ENCODE data around the gene SAMD4B. TPM values are rescaled to one million over a fixed set of nuclear protein-coding genes. Genes with fewer than 3 reads are reported as not detected.
A peak's percentile ranks its signal among the peaks of the same experiment; 100 is the strongest.

Gene SAMD4B
- total and polyA plus RNA-seq, 9 of the 15 experiments (the other 6 are each of a cell fraction or from before 2014, with no cell fraction given): 3.4 to 90.5 (median 38.0) TPM

DNA sequence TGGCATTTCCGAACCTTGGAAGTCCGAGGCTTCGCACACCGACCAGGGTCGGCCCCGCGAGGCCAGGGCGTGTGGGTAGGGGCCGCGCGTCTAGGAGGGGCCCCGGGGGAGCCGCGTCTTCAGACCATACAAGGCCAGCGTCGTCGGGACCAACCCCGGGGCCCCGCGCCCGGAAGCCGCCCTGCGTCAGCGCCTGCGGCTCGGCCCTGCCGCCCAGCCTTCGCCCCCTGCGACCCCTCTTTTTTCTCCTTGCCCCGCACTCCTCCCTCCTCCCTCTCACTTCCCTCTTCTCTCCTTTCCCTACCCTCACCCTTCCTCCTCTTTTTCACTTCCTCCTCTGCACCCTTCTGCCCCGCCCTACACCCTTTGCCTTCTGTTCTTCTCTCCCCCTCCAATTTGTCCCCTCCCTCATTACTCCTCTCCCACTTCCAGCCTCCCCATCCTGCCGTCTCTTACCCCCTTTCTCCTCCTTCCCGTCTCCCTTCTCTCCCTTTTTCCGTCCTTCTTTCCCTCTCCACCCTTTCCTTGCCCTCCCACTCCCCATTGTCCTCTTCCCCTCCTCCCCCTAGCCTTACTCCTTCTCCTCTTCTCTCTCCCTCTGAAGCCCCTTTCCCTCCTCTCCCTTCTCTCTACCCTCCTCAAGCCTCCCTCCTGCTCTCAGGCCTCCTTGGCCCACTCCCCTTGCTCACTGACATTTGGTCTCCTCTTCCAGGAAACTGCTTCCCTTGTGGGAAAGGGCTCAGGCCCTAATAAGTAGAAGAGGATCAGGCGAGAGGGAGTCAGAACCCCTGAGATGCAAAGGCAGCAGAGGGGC is 68.0 kb downstream of the SAMD4B start (continued):
- TF ChIP-seq, protein P1, sequence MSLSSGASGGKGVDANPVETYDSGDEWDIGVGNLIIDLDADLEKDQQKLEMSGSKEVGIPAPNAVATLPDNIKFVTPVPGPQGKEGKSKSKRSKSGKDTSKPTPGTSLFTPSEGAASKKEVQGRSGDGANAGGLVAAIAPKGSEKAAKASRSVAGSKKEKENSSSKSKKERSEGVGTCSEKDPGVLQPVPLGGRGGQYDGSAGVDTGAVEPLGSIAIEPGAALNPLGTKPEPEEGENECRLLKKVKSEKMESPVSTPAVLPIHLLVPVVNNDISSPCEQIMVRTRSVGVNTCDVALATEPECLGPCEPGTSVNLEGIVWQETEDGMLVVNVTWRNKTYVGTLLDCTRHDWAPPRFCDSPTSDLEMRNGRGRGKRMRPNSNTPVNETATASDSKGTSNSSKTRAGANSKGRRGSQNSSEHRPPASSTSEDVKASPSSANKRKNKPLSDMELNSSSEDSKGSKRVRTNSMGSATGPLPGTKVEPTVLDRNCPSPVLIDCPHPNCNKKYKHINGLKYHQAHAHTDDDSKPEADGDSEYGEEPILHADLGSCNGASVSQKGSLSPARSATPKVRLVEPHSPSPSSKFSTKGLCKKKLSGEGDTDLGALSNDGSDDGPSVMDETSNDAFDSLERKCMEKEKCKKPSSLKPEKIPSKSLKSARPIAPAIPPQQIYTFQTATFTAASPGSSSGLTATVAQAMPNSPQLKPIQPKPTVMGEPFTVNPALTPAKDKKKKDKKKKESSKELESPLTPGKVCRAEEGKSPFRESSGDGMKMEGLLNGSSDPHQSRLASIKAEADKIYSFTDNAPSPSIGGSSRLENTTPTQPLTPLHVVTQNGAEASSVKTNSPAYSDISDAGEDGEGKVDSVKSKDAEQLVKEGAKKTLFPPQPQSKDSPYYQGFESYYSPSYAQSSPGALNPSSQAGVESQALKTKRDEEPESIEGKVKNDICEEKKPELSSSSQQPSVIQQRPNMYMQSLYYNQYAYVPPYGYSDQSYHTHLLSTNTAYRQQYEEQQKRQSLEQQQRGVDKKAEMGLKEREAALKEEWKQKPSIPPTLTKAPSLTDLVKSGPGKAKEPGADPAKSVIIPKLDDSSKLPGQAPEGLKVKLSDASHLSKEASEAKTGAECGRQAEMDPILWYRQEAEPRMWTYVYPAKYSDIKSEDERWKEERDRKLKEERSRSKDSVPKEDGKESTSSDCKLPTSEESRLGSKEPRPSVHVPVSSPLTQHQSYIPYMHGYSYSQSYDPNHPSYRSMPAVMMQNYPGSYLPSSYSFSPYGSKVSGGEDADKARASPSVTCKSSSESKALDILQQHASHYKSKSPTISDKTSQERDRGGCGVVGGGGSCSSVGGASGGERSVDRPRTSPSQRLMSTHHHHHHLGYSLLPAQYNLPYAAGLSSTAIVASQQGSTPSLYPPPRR (CRISPR knock-in tag; IDR thresholded peaks at IDR 0.05; ENCODE audit: borderline replicate concordance): no peak
- TF ChIP-seq HSF4 (CRISPR knock-in tag; IDR thresholded peaks at IDR 0.05; ENCODE audit: borderline replicate concordance): no peak
- no peak for TF ChIP-seq ZNF121 (CRISPR knock-in tag; conservative IDR thresholded peaks at IDR 0.05)
- peak; percentile 68; the same call in 1 of the 2 replicates for TF ChIP-seq MIER1 (IDR thresholded peaks at IDR 0.05; ENCODE audit: low read depth)
- TF ChIP-seq, protein P2, sequence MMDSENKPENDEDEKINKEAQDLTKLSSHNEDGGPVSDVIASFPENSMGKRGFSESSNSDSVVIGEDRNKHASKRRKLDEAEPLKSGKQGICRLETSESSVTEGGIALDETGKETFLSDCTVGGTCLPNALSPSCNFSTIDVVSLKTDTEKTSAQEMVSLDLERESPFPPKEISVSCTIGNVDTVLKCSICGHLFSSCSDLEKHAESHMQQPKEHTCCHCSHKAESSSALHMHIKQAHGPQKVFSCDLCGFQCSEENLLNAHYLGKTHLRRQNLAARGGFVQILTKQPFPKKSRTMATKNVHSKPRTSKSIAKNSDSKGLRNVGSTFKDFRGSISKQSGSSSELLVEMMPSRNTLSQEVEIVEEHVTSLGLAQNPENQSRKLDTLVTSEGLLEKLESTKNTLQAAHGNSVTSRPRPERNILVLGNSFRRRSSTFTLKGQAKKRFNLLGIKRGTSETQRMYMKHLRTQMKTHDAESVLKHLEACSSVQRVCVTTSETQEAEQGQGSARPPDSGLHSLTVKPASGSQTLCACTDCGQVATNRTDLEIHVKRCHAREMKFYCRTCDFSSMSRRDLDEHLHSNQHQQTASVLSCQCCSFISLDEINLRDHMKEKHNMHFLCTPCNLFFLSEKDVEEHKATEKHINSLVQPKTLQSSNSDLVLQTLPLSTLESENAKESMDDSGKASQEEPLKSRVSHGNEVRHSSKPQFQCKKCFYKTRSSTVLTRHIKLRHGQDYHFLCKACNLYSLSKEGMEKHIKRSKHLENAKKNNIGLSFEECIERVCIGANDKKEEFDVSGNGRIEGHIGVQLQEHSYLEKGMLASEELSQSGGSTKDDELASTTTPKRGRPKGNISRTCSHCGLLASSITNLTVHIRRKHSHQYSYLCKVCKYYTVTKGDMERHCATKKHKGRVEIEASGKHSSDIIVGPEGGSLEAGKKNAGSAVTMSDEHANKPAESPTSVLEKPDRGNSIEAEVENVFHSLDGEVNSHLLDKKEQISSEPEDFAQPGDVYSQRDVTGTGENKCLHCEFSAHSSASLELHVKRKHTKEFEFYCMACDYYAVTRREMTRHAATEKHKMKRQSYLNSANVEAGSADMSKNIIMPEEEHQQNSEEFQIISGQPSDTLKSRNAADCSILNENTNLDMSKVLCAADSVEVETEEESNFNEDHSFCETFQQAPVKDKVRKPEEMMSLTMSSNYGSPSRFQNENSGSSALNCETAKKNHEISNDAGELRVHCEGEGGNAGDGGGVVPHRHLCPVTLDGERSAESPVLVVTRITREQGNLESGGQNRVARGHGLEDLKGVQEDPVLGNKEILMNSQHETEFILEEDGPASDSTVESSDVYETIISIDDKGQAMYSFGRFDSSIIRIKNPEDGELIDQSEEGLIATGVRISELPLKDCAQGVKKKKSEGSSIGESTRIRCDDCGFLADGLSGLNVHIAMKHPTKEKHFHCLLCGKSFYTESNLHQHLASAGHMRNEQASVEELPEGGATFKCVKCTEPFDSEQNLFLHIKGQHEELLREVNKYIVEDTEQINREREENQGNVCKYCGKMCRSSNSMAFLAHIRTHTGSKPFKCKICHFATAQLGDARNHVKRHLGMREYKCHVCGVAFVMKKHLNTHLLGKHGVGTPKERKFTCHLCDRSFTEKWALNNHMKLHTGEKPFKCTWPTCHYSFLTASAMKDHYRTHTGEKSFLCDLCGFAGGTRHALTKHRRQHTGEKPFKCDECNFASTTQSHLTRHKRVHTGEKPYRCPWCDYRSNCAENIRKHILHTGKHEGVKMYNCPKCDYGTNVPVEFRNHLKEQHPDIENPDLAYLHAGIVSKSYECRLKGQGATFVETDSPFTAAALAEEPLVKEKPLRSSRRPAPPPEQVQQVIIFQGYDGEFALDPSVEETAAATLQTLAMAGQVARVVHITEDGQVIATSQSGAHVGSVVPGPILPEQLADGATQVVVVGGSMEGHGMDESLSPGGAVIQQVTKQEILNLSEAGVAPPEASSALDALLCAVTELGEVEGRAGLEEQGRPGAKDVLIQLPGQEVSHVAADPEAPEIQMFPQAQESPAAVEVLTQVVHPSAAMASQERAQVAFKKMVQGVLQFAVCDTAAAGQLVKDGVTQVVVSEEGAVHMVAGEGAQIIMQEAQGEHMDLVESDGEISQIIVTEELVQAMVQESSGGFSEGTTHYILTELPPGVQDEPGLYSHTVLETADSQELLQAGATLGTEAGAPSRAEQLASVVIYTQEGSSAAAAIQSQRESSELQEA (IDR thresholded peaks at IDR 0.05; ENCODE audit: low read depth): peak; percentile 44; the same call in 1 of the 2 replicates
- no peak for TF ChIP-seq HIVEP1 (CRISPR knock-in tag; IDR thresholded peaks at IDR 0.05)
- TF ChIP-seq ETV6 (IDR thresholded peaks at IDR 0.05; ENCODE audit: borderline replicate concordance in 1 of 2, low read depth in 2 of 2, low read length in 1 of 2): peak in 1 of 2 experiments; percentile 54; a peak in 1 of 4 replicates
- no peak for TF ChIP-seq ETV6 (CRISPR knock-in tag; IDR thresholded peaks at IDR 0.05; ENCODE audit: borderline replicate concordance)
- 0 out of 2 replicates have a peak, but pooled peaks have one; percentile 12 for TF ChIP-seq CREB1 (IDR thresholded peaks at IDR 0.05)
- TF ChIP-seq CREB1 (CRISPR knock-in tag; IDR thresholded peaks at IDR 0.05): 0 out of 2 replicates have a peak, but pooled peaks have one; percentile 24
- TF ChIP-seq ZNF263 (CRISPR knock-in tag; IDR thresholded peaks at IDR 0.05; ENCODE audit: borderline replicate concordance): peak; percentile 96
- TF ChIP-seq FUS (optimal IDR thresholded peaks at IDR 0.05; ENCODE audit: low read depth, low read length): no peak
- TF ChIP-seq MBD2 (IDR thresholded peaks at IDR 0.05; ENCODE audit: borderline replicate concordance, low read depth): no peak
- TF ChIP-seq ELF4 (CRISPR knock-in tag; IDR thresholded peaks at IDR 0.05): peak; percentile 90

All from K562 (cell line).